Muscle layer of colon (tissue), 2 donors: ENCODE data around the gene RAB35.

Experiments used
- H3K27ac ChIP-seq: one replicate; pipeline ENCODE4 v1.7.0; 2013; ENCODE audit warnings: low read depth, mild to moderate bottlenecking, low read length, moderate library complexity
- H3K27me3 ChIP-seq, 2 donors: one replicate each; pipeline ENCODE4 v1.7.0; 2013; ENCODE audit warnings: low read length in 2 of 2, mild to moderate bottlenecking in 2 of 2; ENCODE audit not compliant: insufficient read depth in 2 of 2, control insufficient read depth in 1 of 2
- H3K36me3 ChIP-seq: one replicate; pipeline ENCODE4 v1.7.0; 2013; ENCODE audit warnings: mild to moderate bottlenecking, low read length; ENCODE audit not compliant: insufficient read depth
- H3K4me1 ChIP-seq: one replicate; pipeline ENCODE4 v1.7.0; 2013; ENCODE audit warnings: mild to moderate bottlenecking, low read length; ENCODE audit not compliant: insufficient read depth
- H3K4me3 ChIP-seq, 2 donors: one replicate each; pipeline ENCODE4 v1.7.0; 2013; ENCODE audit warnings: low read length in 2 of 2, low read depth in 1 of 2, mild to moderate bottlenecking in 1 of 2, moderate library complexity in 1 of 2
- H3K9ac ChIP-seq: one replicate; pipeline ENCODE4 v1.7.0; 2013; ENCODE audit warnings: low read length
- H3K9me3 ChIP-seq: one replicate; pipeline ENCODE4 v1.7.0; 2013; ENCODE audit warnings: mild to moderate bottlenecking, low read length
- donor health status: abdominal sarcoma.
- donor health status: Adenocarcinoma of cecum.

RAB35 gene

GRCh38 chr12:120077260-120077659 is 39.3 kb downstream of the RAB35 start:
- no peak overlapping the region for H3K27ac ChIP-seq
- H3K9ac ChIP-seq: no peak overlapping the region
- H3K36me3 ChIP-seq: no peaks in the 10 kb centered on the region
- no peaks in the 10 kb centered on the region for H3K4me1 ChIP-seq
- H3K4me3 ChIP-seq: no peak overlapping the region
- H3K9me3 ChIP-seq: no peaks in the 10 kb centered on the region
- H3K27me3 ChIP-seq: no peaks in the 10 kb centered on the region

DNA sequence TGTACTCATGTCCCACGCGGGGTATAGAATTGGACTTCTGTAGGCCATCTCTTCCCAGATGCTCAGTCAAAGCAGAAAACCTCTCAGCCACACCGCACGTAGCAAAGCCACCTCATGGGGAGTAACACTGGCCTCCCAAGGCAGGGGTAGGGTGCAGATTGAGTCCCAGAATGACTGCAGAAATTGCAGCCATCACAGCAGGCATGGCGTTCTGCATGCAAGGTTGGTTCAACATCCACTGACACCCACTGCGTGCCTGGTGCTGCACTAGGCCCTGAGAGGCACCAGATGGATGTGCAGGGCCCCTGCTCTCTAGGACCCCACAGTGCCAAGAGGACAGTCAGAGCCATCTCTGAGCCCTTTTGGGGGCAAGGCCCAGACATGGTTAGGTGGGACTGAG is 39.9 kb downstream of the RAB35 start:
- H3K27ac ChIP-seq: no peak overlapping the region
- H3K36me3 ChIP-seq: no peaks in the 10 kb centered on the region
- H3K4me1 ChIP-seq: no peaks in the 10 kb centered on the region
- H3K9me3 ChIP-seq: no peaks in the 10 kb centered on the region
- no peaks in the 10 kb centered on the region for H3K27me3 ChIP-seq
- no peak overlapping the region for H3K9ac ChIP-seq
- H3K4me3 ChIP-seq: no peak overlapping the region

DNA sequence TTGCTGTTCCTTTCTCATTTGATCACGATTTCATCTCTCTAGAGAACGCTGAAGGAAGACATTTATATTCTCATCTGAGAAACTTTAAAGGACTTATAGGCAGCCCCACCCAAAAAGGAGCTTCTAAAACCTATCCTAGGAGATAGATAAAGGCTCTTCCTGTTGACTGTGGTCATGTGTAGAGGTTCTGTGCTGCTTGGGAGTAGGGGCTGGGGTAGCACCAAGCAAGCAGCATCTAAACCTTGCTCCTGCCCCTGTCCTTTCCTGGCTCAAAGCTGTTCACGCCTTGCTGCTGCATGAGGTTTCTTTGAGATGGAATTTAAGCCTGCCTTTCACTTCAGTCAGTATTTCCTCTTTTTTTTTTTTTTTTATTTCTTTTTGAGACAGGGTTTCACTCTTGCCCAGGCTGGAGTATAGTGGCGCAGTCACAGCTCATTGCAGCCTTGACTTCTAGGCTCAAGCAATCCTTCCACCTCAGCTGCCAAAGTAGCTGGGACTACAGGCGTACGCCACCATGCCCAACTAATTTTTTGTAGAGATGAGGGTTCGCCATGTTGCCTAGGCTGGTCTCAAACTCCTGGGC is 41.4 kb downstream of the RAB35 start:
- Histone ChIP-seq H3K4me3 (no peak overlapping the region), H3K9ac (no peak overlapping the region), H3K4me1 (no peaks in the 10 kb centered on the region), H3K36me3 (no peaks in the 10 kb centered on the region), H3K27me3 (no peaks in the 10 kb centered on the region), H3K27ac (no peak overlapping the region), H3K9me3 (no peaks in the 10 kb centered on the region)

DNA sequence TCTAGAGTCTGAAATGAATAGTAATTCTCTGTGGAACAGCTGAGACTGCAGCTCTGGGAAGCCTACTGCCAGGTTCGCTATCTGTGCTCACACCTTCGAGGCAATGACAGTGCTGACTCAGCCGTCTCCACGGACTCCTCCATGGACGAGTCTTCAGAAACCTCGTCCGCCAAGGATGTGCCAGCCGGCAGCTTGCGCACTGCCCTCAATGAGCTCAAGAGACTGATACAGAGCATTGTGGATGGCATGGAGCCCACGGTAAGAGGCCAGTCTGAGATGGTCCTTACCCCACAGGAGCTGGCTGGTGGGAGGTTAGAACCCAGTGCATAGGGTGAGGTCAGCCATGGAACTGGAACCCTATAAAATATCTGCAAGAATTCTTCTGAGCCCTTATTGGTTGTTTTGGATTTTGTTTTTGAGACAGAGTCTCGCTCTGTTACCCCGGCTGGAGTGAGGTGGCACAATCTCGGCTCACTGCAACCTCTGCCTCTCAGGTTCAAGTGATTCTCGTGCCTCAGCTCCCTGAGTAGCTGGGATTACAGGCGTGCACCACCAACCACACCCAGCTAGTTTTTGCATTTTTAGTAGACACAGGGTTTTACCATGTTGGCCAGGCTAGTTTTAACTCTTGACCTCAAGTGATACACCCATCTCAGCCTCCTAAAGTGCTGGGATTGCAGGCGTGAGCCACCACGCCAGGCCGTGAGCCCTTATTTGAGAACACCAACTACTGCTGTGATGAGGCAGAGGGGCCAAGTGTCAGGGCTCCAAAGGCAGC is 43.9 kb downstream of the RAB35 start:
- H3K27me3 ChIP-seq: no peaks in the 10 kb centered on the region
- no peaks in the 10 kb centered on the region for H3K9me3 ChIP-seq
- H3K4me1 ChIP-seq: no peaks in the 10 kb centered on the region
- no peaks in the 10 kb centered on the region for H3K36me3 ChIP-seq
- no peak overlapping the region for H3K4me3 ChIP-seq
- no peak overlapping the region for H3K9ac ChIP-seq
- no peak overlapping the region for H3K27ac ChIP-seq

DNA sequence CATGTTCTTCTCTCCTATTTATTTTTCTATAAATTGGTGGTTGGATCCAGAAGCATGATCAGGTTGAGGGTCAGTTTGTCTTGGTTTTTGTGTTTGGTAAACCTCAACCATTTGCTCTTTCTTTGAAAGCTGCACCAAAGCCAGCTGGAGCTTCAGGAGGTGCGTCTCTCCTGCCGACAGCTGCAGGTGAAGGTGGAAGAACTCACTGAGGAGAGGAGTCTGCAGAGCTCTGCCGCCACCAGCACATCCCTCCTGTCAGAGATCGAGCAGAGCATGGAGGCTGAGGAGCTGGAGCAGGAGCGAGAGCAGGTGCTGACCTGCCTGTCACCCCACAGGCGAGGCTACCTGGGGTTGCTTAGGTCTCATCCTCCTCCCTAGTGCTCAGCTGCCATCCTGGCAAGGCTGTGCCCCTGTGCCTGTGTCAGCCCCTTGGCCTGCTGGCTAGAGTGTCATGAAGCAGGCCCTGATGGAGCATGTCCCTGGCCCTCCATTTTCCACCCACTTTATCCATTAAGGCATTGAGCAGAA is 45.0 kb downstream of the RAB35 start:
- Histone ChIP-seq H3K36me3 (no peaks in the 10 kb centered on the region), H3K27ac (no peak overlapping the region), H3K4me3 (no peak overlapping the region), H3K27me3 (no peaks in the 10 kb centered on the region), H3K9ac (no peak overlapping the region), H3K9me3 (no peaks in the 10 kb centered on the region), H3K4me1 (no peaks in the 10 kb centered on the region)

DNA sequence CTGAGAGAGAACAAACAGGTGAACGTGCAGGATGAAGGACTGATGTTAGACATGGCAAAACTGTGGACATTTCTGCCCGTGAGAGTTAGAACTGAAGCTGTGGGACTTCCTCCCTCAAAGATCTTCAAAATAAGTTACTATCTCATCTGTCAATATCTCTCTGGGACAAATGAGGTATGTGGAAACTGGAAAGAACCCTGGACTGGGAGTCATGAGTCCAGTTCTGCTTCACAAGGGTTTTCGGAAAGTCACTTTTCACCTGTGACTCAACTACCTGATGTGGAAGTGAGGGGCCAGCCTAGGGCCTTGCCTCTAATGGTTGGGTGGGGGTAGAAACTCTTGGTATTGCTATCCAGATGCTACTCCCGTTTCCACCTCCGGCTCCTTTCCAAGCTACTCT is 47.3 kb downstream of the RAB35 start:
- H3K4me1 ChIP-seq: no peaks in the 10 kb centered on the region
- H3K27me3 ChIP-seq: no peaks in the 10 kb centered on the region
- H3K27ac ChIP-seq: no peak overlapping the region
- no peak overlapping the region for H3K4me3 ChIP-seq
- no peaks in the 10 kb centered on the region for H3K36me3 ChIP-seq
- H3K9me3 ChIP-seq: no peaks in the 10 kb centered on the region
- no peak overlapping the region for H3K9ac ChIP-seq

- Histone ChIP-seq H3K27ac (no peak overlapping the region), H3K27me3 (no peaks in the 10 kb centered on the region), H3K9ac (no peak overlapping the region)
Measured at GRCh38 chr12:120067901-120068300, 48.7 kb downstream of the RAB35 start.

GRCh38 chr12:120067084-120067869 is 49.3 kb downstream of the RAB35 start:
- no peak overlapping the region for H3K27ac ChIP-seq

More at GRCh38 chr12:120067901-120068300, 48.7 kb downstream of the RAB35 start:
- no peaks in the 10 kb centered on the region for H3K9me3 ChIP-seq
- no peak overlapping the region for H3K4me3 ChIP-seq
- no peaks in the 10 kb centered on the region for H3K36me3 ChIP-seq
- H3K4me1 ChIP-seq: no peaks in the 10 kb centered on the region

DNA sequence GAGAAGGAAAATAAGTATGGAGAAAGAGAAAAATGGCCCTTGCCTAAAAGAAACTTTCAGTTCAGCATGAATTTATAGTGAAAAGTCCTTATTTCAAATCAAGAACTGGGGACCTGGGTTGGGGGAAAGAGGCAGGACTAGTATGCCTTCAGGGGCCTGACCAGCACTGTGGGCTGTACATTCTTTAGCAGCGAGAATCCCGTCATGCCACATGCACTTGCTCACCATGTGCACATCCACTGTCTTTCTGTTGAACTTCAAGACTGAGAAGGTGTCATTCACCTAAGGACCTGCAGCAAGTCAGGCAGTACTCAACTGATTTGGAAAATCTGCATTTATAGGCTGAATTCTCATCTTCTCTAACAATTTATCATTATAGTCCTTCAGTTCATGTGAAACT is 50.2 kb downstream of the RAB35 start:
- Histone ChIP-seq H3K36me3 (no peaks in the 10 kb centered on the region), H3K9me3 (no peaks in the 10 kb centered on the region), H3K27me3 (no peaks in the 10 kb centered on the region), H3K4me1 (no peaks in the 10 kb centered on the region), H3K27ac (no peak overlapping the region), H3K4me3 (no peak overlapping the region), H3K9ac (no peak overlapping the region)

More at GRCh38 chr12:120067084-120067869, 49.3 kb downstream of the RAB35 start:
- Histone ChIP-seq H3K4me3 (no peak overlapping the region), H3K27me3 (no peaks in the 10 kb centered on the region), H3K9ac (no peak overlapping the region), H3K9me3 (no peaks in the 10 kb centered on the region), H3K4me1 (no peaks in the 10 kb centered on the region), H3K36me3 (no peaks in the 10 kb centered on the region)

GRCh38 chr12:120065472-120065871 is 51.1 kb downstream of the RAB35 start:
- H3K4me3 ChIP-seq: no peak overlapping the region
- H3K36me3 ChIP-seq: no peaks in the 10 kb centered on the region
- no peaks in the 10 kb centered on the region for H3K9me3 ChIP-seq
- no peak overlapping the region for H3K27ac ChIP-seq
- no peak overlapping the region for H3K9ac ChIP-seq
- H3K4me1 ChIP-seq: no peaks in the 10 kb centered on the region
- H3K27me3 ChIP-seq: peaks cover 4 to 6% of the 10 kb centered on the region in 2 donors
